ENCODE data around the gene CRMP1.

GRCh38 chr4:5788144-5788543, 104.7 kb downstream of the CRMP1 start:
- TF ChIP-seq CTCF (IDR thresholded peaks at IDR 0.05) (no peak), POLR2AphosphoS5 (IDR thresholded peaks at IDR 0.05) (no peak)

All from stomach (tissue), 4 donors.